GM18520 (cell line): Measurements from ENCODE around the gene ETV3L.

Source experiments
- ATAC-seq: cut with Tn5 transposase; IDR thresholded peaks from one replicate; pipeline ENCODE4 v1.9.1; 2021; ENCODE audit not compliant: unreplicated experiment

The ETV3L gene

DNA sequence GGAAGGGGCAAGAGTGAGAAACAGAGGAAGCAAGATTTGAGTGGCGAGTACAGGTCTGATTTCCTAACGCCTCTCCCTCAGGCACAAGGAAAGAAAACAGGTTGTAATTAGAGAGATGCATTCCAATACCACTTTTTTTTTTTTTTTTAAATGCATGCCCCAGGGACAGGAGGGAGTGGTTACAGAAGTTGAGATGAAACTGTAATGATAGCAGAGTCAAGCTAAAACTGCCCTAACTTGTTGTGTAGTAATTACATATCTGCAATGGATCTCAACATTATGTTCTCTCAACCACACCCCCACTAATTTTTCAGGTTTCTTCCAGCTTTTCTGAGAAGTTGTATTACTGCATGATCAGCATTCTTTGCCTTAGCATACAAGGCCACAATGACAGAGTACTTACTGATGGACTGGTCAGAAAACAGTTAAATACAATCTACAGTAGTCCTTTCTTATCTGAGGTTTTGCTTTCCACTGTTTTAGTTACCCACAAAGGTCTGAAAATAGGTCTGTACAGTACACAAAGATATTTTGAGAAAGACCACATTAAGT is 33.1 kb upstream of the ETV3L start:
- ATAC-seq, result no peak

DNA sequence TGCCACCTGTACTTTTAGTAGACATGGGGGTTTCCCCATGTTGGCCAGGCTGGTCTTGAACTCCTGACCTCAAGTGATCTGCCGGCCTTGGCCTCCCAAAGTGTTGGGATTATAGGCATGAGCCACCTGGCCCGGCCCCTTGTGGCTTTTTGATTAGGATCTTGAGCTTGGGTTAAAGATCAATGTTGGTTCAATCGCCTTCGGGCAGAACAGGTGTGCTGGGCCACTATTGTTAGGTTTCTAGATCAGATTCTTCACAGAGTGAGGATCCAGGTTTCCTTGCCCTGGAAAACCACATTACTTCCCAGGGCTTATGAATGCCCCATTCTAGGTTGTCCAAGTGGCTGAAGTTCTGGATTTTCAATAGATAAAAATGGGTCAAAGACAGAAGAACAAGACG is 32.5 kb upstream of the ETV3L start:
- no peak for ATAC-seq

DNA sequence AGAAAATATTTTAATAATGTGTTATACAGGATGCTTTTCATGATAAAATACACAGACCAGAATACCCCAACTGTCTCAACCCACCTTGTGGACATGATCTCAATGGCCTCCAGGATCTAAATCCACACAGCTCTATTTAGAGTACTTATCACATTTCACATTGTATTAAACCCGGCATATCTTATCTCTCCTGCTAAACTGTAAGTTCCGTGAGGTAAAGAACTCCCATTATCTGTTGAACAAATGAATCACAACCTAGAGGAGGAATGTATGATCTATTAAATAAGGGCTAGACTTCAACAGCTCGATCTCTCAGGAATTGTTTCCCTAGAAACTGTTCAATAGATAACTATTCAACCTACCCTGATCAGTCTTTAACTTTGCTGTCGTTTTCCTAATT is 31.7 kb upstream of the ETV3L start:
- ATAC-seq, result no peak

GRCh38 chr1:157124855-157125254 is 25.2 kb upstream of the ETV3L start:
- no peak for ATAC-seq

DNA sequence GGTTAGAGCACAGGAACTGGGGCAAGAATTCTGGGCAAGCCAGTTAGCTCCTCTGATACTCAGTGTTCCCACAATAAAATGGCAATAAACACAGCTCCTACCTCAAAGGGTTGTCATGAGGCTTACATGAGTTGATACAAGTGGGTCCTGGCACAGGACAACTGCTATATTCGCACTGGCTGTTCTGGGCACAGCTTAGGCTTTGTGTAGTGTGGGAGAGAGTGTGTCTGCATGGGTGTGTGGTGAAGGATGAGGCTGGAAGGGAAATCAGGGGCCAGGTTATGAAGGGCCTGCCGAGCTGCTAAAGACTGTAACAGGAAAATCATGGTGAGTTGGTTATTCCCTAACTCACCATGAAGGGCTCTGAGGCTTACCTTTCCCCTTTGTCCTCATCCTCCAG is 19.8 kb upstream of the ETV3L start:
- ATAC-seq, result no peak

- no peak for ATAC-seq
Measured at GRCh38 chr1:157119008-157119407, 19.4 kb upstream of the ETV3L start.

DNA sequence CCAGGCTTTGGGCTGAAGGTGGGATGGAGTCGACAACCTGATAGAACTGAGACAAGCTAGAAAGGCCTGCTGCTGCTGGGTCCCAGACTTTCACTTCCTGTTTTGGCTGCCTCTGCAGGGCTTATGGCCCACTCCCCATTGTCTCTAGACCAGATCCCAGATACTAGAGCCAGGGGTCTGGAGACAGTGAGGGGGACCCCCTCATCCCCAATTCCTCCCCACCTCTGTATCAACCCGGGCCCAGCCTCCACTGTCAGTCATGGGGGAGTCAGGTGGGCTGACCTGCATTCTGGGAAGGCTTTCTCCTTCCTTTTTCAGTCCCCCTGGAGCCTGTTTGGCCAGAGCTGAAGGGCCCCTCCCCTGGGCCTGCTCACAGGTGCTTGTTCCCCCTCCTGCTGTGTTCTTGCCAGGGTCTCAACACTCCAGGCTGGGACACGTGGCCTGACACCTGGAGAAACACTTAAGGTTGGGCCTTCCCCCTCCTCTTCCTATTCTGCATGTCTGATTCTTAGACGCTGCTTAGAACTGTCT is 18.0 kb upstream of the ETV3L start:
- no peak for ATAC-seq

- ATAC-seq, result no peak
Measured at GRCh38 chr1:157116737-157117103, 17.1 kb upstream of the ETV3L start.

- ATAC-seq, result no peak
Measured at GRCh38 chr1:157115851-157116736, 16.5 kb upstream of the ETV3L start.

DNA sequence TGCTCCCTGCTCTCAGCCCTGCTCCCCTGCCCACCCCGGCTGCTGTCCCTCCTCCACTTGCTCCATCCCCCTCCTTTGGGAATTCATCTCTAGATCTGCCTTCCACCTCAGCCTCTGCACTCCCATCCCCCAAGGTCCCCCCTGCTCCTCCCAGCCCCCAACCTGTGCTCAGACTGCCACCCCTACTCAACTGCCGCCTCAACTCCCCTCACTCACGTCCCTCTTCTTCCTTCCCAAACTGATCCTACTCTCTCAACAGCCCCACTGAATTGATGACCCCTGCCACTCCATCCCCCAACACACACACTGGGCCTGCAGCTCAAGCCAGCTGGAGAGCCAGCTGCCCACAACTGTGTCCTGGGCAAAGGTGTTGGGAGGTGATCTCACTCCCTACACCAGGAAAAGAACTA is 15.8 kb upstream of the ETV3L start:
- ATAC-seq, result no peak

GRCh38 chr1:157114183-157115121 is 14.8 kb upstream of the ETV3L start:
- ATAC-seq, result no peak

- no peak for ATAC-seq
Measured at GRCh38 chr1:157113631-157114030, 14.0 kb upstream of the ETV3L start.

- ATAC-seq, result no peak
Measured at GRCh38 chr1:157113106-157113505, 13.5 kb upstream of the ETV3L start.

GRCh38 chr1:157112186-157112867 is 12.7 kb upstream of the ETV3L start:
- no peak for ATAC-seq

DNA sequence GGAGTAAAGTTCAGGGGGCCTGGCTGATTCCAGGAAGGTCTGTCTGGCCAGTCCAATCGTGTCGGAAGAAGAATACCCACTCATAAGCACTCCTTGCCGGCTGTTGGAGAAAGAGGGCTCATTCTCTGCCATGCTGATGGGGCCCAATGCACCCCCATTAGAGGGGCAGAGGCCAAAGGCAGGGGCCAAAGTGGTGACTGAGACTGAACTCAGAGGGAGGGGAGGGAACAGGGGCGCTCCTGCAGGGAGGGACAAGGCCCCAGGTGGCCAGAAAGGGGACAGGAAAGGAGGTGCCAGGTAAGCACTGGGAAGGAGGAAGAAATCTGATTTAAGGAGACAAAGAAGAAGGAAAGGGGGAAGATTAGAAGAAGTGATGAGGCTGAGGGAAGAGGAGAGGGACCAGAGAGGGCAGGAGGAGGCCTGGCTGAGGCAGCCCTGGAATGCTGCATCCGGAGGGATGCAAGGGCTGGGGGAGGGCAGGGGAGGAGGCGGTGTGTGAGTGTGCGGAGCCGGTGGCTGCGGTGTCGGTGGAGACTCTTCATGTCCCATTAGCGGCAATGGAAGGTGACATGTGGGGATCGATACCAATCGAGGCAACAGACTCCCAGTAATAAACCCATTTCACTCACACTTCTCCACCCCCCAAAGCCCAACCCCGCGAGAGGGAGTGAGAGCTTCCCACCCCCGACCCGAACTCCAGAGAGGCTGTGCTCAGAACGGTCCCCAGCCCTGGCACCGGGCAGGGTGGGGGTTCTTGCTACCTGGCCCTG is 12.0 kb upstream of the ETV3L start:
- ATAC-seq, result no peak

- ATAC-seq, result no peak
Measured at GRCh38 chr1:157110686-157111085, 11.1 kb upstream of the ETV3L start.

- no peak for ATAC-seq
Measured at GRCh38 chr1:157110003-157110402, 10.4 kb upstream of the ETV3L start.

DNA sequence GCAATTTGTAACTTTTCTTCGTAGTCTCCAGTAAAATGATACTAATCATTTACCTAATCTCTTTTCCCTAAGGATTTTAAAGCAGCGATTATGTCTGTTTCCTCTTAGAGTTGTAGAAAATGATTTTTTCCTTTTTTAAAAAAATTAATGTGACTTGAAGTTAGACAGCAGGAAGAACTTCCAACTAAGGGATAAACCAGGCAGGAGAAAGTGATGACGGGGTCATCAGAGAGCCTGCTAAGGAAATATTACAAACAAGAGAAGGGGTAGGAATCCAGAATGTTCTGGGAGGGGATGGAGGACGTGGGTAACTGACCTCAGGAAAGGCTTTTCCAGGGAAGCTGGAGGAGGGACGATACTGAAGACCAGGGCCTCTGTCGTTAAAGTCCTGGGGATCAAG is 8.8 kb upstream of the ETV3L start:
- no peak for ATAC-seq

GRCh38 chr1:157107702-157108101 is 8.1 kb upstream of the ETV3L start:
- no peak for ATAC-seq

- no peak for ATAC-seq
Measured at GRCh38 chr1:157106813-157107189, 7.2 kb upstream of the ETV3L start.
